Pons (tissue), 1 donor: ENCODE measurements around the gene DEK.
"Not testable (repeated sequence)": the region's sequence is repeated elsewhere in the genome, so short reads cannot be mapped to it uniquely, and the experiment has no call there.

ENCODE experiments used
- DNase-seq: peaks from one replicate; pipeline ENCODE4 v3.0.0-alpha.2; 2016; ENCODE audit warnings: low spot score

Gene DEK

DNA sequence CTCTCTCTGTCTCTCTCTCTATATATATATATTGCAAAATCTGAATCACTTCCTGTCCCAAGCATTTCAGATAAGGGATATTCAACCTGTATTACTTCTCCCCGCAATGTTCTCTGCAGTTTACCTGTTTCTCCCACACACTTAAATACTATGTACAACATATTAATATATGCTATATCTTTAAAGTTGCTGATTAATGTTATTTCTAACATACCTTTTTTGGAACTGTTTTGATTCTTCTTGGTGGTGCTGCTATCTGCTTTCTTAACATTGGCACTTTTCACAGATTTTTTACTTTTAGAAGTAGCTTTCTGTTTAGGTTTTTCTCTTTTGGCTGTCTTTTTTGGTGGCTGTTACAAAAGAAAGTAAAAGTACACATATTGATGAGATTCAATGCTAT is 27.2 kb downstream of the DEK start:
- DNase-seq: no peak

DNA sequence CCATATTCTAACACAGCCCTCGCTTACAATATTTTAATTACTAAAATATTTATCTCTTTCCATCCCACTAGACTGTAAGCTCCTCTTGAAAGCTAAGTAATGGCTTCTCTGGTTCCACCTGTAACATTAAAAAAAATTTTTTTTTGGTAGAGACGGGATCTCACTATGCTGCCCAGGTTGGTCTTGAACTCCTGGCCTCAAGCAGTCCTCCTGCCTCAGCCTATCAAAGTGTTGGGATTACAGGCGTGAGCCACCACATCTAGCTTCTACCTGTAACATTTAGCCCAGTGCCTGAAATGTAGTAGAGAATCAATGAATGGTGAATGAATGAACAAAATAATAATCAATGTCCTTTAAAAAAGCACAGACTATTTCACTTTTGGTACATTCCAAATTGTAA is 28.8 kb downstream of the DEK start:
- DNase-seq: no peak

- DNase-seq: no peak
Observed at GRCh38 chr6:18234564-18234963, 29.8 kb downstream of the DEK start.

- DNase-seq: not testable (repeated sequence)
Observed at GRCh38 chr6:18233770-18234169, 30.6 kb downstream of the DEK start.

GRCh38 chr6:18231856-18232255 is 32.5 kb downstream of the DEK start:
- DNase-seq: not testable (repeated sequence)

GRCh38 chr6:18228590-18228989 is 35.7 kb downstream of the DEK start:
- DNase-seq: not testable (repeated sequence)

- DNase-seq: not testable (repeated sequence)
Observed at GRCh38 chr6:18227166-18227565, 37.2 kb downstream of the DEK start.

DNA sequence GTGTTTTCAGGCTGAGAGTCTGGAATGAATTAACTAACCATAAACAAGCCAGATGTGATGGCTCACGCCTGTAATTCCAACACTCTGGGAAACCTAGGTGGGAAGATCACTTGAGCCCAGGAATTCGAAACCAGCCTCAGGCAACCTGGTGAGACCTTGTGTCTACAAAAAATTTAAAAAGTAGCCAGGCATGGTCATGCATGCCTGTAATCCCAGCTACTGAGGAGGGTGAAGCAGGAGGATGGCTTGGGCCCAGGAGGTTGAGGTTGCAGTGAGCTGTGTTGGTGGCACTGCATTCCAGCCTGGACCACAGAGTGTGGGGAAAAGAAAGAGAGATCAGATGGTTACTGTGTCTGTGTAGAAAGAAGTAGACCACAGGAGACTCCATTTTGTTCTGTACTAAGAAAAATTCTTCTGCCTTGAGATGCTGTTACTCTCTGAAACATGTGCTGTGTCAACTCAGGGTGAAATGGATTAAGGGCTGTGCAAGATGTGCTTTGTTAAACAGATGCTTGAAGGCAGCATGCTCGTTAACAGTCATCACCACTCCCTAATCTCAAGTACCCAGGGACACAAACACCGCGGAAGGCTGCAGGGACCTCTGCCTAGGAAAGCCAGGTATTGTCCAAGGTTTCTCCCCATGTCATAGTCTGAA is 37.8 kb downstream of the DEK start:
- not testable (repeated sequence) for DNase-seq

- no peak for DNase-seq
Observed at GRCh38 chr6:18221288-18221615, 43.1 kb downstream of the DEK start.

GRCh38 chr6:18219591-18219990 is 44.7 kb downstream of the DEK start:
- DNase-seq: peak; percentile 58

DNA sequence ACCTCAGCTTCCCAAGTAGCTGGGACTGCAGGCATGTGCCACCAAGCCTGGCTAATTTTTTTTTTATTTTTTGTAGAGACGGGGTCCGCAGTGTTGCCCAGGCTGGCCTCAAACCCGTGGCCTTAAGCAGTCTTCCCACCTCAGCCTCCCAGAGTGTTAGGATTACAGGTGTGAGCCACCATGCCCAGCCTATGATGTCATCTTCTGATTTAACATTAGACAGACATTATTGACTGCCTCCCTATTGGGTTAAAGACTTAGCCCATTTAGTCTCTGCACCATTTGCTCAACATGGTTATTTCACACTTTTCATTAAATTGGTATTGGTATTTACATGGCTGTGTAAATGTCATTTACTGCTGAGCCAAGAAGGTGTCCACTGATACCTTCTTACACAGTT is 46.1 kb downstream of the DEK start:
- DNase-seq: no peak

- no peak for DNase-seq
Observed at GRCh38 chr6:18216411-18216810, 47.9 kb downstream of the DEK start.

- DNase-seq: peak; percentile 41
Observed at GRCh38 chr6:18215436-18215835, 48.9 kb downstream of the DEK start.

DNA sequence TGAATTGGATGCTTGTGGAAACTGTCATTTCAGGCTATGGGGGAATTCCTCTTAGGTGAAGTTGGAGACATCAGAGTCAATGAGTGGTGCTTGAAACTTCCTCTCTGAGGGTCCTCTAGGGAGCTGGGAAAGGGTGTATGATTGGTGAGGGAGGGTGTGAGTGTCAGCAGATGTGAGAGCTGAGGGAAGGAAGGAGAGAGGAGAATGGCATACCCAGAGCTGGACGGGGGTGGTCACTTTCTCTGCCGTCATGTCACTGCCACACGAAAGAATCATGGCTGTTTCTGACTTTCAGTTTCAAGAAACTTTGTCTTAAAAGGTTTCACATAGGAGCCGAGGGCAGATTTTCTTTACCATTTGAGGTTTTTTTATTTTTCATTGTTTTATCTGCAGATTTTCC is 50.3 kb downstream of the DEK start:
- DNase-seq: no peak

GRCh38 chr6:18213439-18213838 is 50.9 kb downstream of the DEK start:
- DNase-seq: no peak

- DNase-seq: no peak
Observed at GRCh38 chr6:18212231-18212630, 52.1 kb downstream of the DEK start.

- DNase-seq: no peak
Observed at GRCh38 chr6:18211338-18211737, 53.0 kb downstream of the DEK start.

DNA sequence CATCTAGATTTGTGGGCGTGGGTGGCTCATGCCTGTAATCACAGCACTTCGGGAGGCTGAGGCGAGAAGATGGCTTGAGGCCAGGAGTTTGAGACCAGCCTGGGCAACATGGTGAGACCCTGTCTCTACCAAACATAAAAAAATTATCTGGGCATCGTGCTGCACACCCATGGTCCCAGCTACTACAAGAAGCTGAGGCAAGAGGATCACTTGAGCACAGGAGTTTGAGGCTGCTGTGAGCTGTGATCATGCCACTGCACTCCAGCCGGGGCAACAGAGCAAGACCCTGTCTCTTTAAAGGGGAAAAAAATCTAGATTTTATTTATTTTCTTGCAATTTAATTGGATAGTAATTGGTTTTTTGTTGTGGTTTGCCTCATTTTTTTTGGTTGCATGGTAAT is 53.6 kb downstream of the DEK start:
- no peak for DNase-seq

DNA sequence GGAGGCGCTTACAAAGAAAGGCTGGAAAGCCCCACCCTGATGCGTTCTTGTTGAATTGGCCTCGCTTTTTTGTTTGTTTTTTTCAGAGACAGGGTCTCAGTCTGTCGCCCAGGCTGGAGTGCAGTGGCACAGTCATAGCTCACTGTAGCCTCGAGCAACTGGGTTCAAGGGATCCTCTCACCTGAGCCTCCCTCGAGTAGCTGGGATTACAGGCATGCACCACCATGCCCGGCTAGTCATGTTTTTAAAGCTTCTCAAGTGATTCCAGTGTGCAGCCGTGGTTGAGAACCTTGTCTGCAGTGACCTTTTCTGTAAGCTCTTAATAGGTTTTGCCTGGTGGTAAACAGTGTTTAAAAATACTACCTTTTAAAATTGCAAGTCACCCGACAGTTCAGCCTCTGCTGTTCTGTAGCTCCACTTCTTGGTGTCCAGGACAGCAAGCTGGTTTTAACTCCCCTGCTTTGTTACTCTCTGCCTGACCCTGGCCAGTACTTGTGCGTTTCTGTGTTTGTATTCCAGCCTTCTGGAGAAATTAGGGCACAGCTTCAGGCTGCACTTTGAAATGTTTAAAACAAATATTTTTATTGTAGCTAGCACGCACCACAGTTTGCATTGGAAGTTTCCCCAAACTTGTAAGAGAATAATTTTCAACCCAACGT is 54.7 kb downstream of the DEK start:
- DNase-seq: no peak

DNA sequence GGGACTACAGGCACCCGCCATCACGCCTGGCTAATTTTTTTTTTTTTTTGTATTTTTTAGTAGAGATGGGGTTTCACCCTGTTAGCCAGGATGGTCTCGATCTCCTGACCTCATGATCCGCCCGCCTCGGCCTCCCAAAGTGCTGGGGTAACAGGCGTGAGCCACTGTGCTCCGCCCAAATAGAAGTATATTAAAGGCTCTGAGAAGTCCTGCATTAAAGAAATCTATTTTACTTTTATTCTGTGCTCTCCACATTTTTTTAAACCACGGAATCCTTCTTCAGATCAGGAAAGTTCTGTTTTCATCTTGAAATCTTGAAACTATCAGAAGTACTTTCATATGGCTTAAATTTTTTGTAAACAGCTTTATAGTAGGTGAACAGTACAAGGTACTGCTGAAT is 55.6 kb downstream of the DEK start:
- not testable (repeated sequence) for DNase-seq

DNA sequence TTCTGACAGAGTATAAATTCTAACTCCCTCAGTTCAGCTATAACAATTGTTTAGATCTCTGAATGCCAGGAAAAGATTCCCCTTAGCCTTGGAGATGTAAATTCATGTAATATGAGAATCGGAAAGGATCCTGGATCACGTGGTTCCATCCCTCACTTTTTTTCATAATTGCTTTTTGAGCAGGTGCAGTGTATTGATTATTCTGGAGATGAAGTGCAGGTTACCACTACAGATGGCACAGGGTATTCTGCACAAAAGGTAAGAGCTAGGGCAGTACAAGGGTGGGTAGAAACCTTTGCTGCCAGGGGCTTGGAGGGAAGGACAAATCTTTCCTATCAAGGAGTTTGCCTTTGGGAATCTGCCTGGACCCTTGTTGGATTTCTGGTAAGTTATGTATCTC is 56.4 kb downstream of the DEK start:
- DNase-seq: no peak

- peak; percentile 20 for DNase-seq
Observed at GRCh38 chr6:18207438-18207837, 56.9 kb downstream of the DEK start.

DNA sequence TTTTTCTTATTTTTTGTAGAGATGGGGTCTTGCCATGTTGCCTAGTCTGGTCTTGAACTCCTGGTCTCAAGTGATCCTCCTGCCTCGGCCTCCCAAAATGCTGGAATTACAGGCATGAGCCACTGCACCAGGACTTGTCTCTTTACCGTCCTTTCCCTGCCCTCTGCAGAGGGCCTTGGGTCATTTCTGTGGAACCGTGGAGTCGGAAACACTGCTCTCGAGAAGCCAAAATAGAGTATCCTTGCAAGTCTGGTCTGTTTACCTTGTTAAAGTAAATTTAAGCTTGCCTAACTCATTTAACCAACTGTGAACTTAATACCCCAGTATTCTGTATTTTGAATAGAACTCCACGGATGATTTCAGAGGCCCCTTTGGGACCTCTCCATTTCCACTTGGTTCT is 57.7 kb downstream of the DEK start:
- DNase-seq: no peak

DNA sequence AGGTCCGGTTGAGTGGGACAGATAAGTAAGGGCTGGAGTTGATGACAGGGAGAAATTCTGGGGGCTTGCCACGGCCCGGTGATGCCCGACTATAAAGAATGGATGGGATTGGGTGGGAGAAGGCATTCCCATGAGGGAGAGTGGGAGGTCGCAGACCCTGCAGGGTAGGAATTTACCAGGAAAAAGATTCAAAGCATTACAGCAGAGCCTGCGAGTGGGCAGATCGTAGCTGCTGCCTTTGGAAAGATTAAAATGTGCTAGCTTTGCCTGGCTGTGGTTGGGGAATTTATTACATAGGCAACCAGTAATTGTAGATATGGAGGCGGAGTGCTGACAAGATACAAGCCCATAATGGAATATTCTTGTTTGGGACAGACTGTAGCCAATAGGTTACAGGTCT is 59.6 kb downstream of the DEK start:
- no peak for DNase-seq
